ENCODE data around the gene ZNF22.
A peak's percentile ranks its signal among the peaks of the same experiment; 100 is the strongest.
"Not testable (repeated sequence)": the region's sequence is repeated elsewhere in the genome, so short reads cannot be mapped to it uniquely, and the experiment has no call there.

ZNF22 gene

GRCh38 chr10:44992732-44993225, 7.9 kb upstream of the ZNF22 start:
- DNase-seq, result no peak

- no peak for DNase-seq
Observed at GRCh38 chr10:44993226-44993921, 7.3 kb upstream of the ZNF22 start.

- DNase-seq, result no peak
Observed at GRCh38 chr10:44993922-44994751, 6.6 kb upstream of the ZNF22 start.

- DNase-seq, result no peak
Observed at GRCh38 chr10:44994752-44995530, 5.8 kb upstream of the ZNF22 start.

GRCh38 chr10:44995581-44995913, 5.2 kb upstream of the ZNF22 start:
- DNase-seq, result no peak

- no peak for DNase-seq
Observed at GRCh38 chr10:44995914-44996669, 4.6 kb upstream of the ZNF22 start.

- no peak for DNase-seq
Observed at GRCh38 chr10:44997105-44997748, 3.5 kb upstream of the ZNF22 start.

- no peak for DNase-seq
Observed at GRCh38 chr10:44998146-44998631, 2.5 kb upstream of the ZNF22 start.

- no peak for DNase-seq
Observed at GRCh38 chr10:45000138-45000751, 478 bp upstream of the ZNF22 start.

- peak; percentile 2 to 45 for DNase-seq
Observed at GRCh38 chr10:45001381-45002148, 842 bp downstream of the ZNF22 start.

- DNase-seq, result no peak
Observed at GRCh38 chr10:45003432-45004000, 2.8 kb downstream of the ZNF22 start.

GRCh38 chr10:45004661-45005060, 3.9 kb downstream of the ZNF22 start:
- no peak for DNase-seq

GRCh38 chr10:45005284-45005683, 4.6 kb downstream of the ZNF22 start:
- DNase-seq, result no peak

- DNase-seq, result no peak
Observed at GRCh38 chr10:45006276-45007030, 5.7 kb downstream of the ZNF22 start.

GRCh38 chr10:45008524-45009161, 7.9 kb downstream of the ZNF22 start:
- DNase-seq, result peak; percentile 49 to 86

- not testable (repeated sequence) for DNase-seq
Observed at GRCh38 chr10:45014557-45014956, 13.8 kb downstream of the ZNF22 start.

- DNase-seq, result no peak
Observed at GRCh38 chr10:45015590-45015989, 14.9 kb downstream of the ZNF22 start.

- no peak for DNase-seq
Observed at GRCh38 chr10:45023426-45023825, 22.7 kb downstream of the ZNF22 start.

GRCh38 chr10:45034301-45034700, 33.6 kb downstream of the ZNF22 start:
- DNase-seq, result no peak
